HG03060 (cell line): ENCODE measurements around the gene SERPINA4.

Experiments
- ATAC-seq: cut with Tn5 transposase; IDR thresholded peaks from one replicate; pipeline ENCODE4 v1.9.1; 2021; ENCODE audit warnings: low read depth, moderate number of reproducible peaks; ENCODE audit not compliant: unreplicated experiment

SERPINA4 gene

GRCh38 chr14:94560751-94561655 is at the start of gene SERPINA4:
SERPINA4 (plus strand) TSS chr14:94561442; CDS start chr14:94563483, 2,041 bp downstream.
- ATAC-seq, result no peak

GRCh38 chr14:94514351-94514750 is 46.9 kb upstream of the SERPINA4 start:
- no peak for ATAC-seq

GRCh38 chr14:94515426-94515825 is 45.8 kb upstream of the SERPINA4 start:
- ATAC-seq, result no peak

GRCh38 chr14:94515856-94516255 is 45.4 kb upstream of the SERPINA4 start:
- ATAC-seq, result no peak

- no peak for ATAC-seq
These were observed 44.0 kb upstream of the SERPINA4 start for GRCh38 chr14:94517248-94517640.

GRCh38 chr14:94517641-94518257 is 43.5 kb upstream of the SERPINA4 start:
- no peak for ATAC-seq

GRCh38 chr14:94521375-94522114 is 39.7 kb upstream of the SERPINA4 start:
- ATAC-seq, result no peak

- ATAC-seq, result no peak
These were observed 39.0 kb upstream of the SERPINA4 start for GRCh38 chr14:94522115-94522724.

GRCh38 chr14:94523265-94523664 is 38.0 kb upstream of the SERPINA4 start:
- ATAC-seq, result no peak

- ATAC-seq, result no peak
These were observed 37.1 kb upstream of the SERPINA4 start for GRCh38 chr14:94524093-94524492.

GRCh38 chr14:94531187-94531586 is 30.1 kb upstream of the SERPINA4 start:
- no peak for ATAC-seq

- ATAC-seq, result peak; percentile 67
These were observed 28.8 kb upstream of the SERPINA4 start for GRCh38 chr14:94532447-94532846.

- no peak for ATAC-seq
These were observed 25.7 kb upstream of the SERPINA4 start for GRCh38 chr14:94535506-94535905.

GRCh38 chr14:94536836-94537235 is 24.4 kb upstream of the SERPINA4 start:
- ATAC-seq, result no peak

- ATAC-seq, result no peak
These were observed 23.0 kb upstream of the SERPINA4 start for GRCh38 chr14:94538070-94538740.

GRCh38 chr14:94539181-94539580 is 22.1 kb upstream of the SERPINA4 start:
- ATAC-seq, result no peak

- ATAC-seq, result no peak
These were observed 21.0 kb upstream of the SERPINA4 start for GRCh38 chr14:94540031-94540794.

GRCh38 chr14:94541234-94541975 is 19.8 kb upstream of the SERPINA4 start:
- no peak for ATAC-seq
